ENCODE results near the gene NUDT13.

Gene NUDT13

DNA sequence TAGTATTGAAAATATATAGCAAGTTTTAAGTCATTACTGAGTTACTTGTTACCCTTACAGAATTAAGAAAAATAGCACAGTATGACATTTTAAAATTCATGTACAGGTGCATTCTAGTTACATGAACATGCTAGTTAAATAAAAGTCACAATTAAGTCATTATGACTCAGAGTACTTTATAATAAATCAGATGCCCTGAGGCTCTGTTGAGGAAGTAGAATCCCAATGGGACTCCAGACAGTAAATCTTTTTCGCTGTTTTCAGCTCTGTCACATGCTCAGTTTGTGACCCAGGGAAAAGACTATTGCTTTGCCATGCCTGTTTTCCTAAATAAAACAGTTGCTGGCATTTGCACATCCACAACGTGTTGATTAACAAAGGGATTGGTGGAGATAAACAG, 21.0 kb downstream of the NUDT13 start:
- no peaks in the 10 kb centered on the region for H3K4me1 ChIP-seq (ENCODE audit: low read length)
- no peak overlapping the region for H3K4me2 ChIP-seq (ENCODE audit: low read depth, low read length)
- H3F3A ChIP-seq (ENCODE audit: insufficient read depth, low read length) = no peaks in the 10 kb centered on the region
- no peaks in the 10 kb centered on the region for H3K79me2 ChIP-seq (ENCODE audit: low read length)
- no peak for TF ChIP-seq EZH2 (optimal IDR thresholded peaks at IDR 0.05; ENCODE audit: low read depth, low read length)
- TF ChIP-seq, protein P1, sequence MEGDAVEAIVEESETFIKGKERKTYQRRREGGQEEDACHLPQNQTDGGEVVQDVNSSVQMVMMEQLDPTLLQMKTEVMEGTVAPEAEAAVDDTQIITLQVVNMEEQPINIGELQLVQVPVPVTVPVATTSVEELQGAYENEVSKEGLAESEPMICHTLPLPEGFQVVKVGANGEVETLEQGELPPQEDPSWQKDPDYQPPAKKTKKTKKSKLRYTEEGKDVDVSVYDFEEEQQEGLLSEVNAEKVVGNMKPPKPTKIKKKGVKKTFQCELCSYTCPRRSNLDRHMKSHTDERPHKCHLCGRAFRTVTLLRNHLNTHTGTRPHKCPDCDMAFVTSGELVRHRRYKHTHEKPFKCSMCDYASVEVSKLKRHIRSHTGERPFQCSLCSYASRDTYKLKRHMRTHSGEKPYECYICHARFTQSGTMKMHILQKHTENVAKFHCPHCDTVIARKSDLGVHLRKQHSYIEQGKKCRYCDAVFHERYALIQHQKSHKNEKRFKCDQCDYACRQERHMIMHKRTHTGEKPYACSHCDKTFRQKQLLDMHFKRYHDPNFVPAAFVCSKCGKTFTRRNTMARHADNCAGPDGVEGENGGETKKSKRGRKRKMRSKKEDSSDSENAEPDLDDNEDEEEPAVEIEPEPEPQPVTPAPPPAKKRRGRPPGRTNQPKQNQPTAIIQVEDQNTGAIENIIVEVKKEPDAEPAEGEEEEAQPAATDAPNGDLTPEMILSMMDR (IDR thresholded peaks at IDR 0.05; ENCODE audit: low read length) = no peak
- no peak for TF ChIP-seq EZH2phosphoT487 (IDR thresholded peaks at IDR 0.05; ENCODE audit: low read length)
- no peak overlapping the region for H3K27ac ChIP-seq (ENCODE audit: low read length)
- no peaks in the 10 kb centered on the region for H3K9me2 ChIP-seq (replicated peaks; ENCODE audit: insufficient read depth, low read length)
- H4K20me1 ChIP-seq (ENCODE audit: insufficient read depth, low read length) = no peaks in the 10 kb centered on the region
- no peak overlapping the region for H2AFZ ChIP-seq (ENCODE audit: low read length)
- H3K36me3 ChIP-seq (replicated peaks; ENCODE audit: insufficient read depth, low read length) = peaks cover 4% of the 10 kb centered on the region
- H3K4me3 ChIP-seq (ENCODE audit: low read length) = no peak overlapping the region
- H3K9me3 ChIP-seq (replicated peaks; ENCODE audit: insufficient read depth, low read length) = no peaks in the 10 kb centered on the region
- DNase-seq = no peak
- H3K9ac ChIP-seq (ENCODE audit: low read length) = no peak overlapping the region
- no peaks in the 10 kb centered on the region for H3K27me3 ChIP-seq (replicated peaks; ENCODE audit: insufficient read depth, low read length)

- no peaks in the 10 kb centered on the region for H3K27me3 ChIP-seq (replicated peaks; ENCODE audit: insufficient read depth, low read length)
- H3K9me2 ChIP-seq (replicated peaks; ENCODE audit: insufficient read depth, low read length) = no peaks in the 10 kb centered on the region
- H4K20me1 ChIP-seq (ENCODE audit: insufficient read depth, low read length) = no peaks in the 10 kb centered on the region
- peaks cover 4% of the 10 kb centered on the region for H3K36me3 ChIP-seq (replicated peaks; ENCODE audit: insufficient read depth, low read length)
- no peaks in the 10 kb centered on the region for H3K79me2 ChIP-seq (ENCODE audit: low read length)
- H3K9me3 ChIP-seq (replicated peaks; ENCODE audit: insufficient read depth, low read length) = no peaks in the 10 kb centered on the region
- no peaks in the 10 kb centered on the region for H3F3A ChIP-seq (ENCODE audit: insufficient read depth, low read length)
- TF ChIP-seq EZH2 (optimal IDR thresholded peaks at IDR 0.05; ENCODE audit: low read depth, low read length) = no peak
- TF ChIP-seq EZH2phosphoT487 (IDR thresholded peaks at IDR 0.05; ENCODE audit: low read length) = no peak
- TF ChIP-seq, protein P1 (IDR thresholded peaks at IDR 0.05; ENCODE audit: low read length) = no peak
- H3K27ac ChIP-seq (ENCODE audit: low read length) = no peak overlapping the region
- no peaks in the 10 kb centered on the region for H3K4me1 ChIP-seq (ENCODE audit: low read length)
- H3K4me3 ChIP-seq (ENCODE audit: low read length) = no peak overlapping the region
- H3K4me2 ChIP-seq (ENCODE audit: low read depth, low read length) = no peak overlapping the region
- DNase-seq = no peak
- H3K9ac ChIP-seq (ENCODE audit: low read length) = no peak overlapping the region
- no peak overlapping the region for H2AFZ ChIP-seq (ENCODE audit: low read length)
Observed at GRCh38 chr10:73131913-73132686, 21.8 kb downstream of the NUDT13 start.

GRCh38 chr10:73134727-73135126, 24.5 kb downstream of the NUDT13 start:
- no peaks in the 10 kb centered on the region for H3K27me3 ChIP-seq (replicated peaks; ENCODE audit: insufficient read depth, low read length)
- no peak overlapping the region for H3K4me2 ChIP-seq (ENCODE audit: low read depth, low read length)
- H3K79me2 ChIP-seq (ENCODE audit: low read length) = no peaks in the 10 kb centered on the region
- H3K9ac ChIP-seq (ENCODE audit: low read length) = no peak overlapping the region
- H3K9me3 ChIP-seq (replicated peaks; ENCODE audit: insufficient read depth, low read length) = no peaks in the 10 kb centered on the region
- peaks cover 4% of the 10 kb centered on the region for H3K36me3 ChIP-seq (replicated peaks; ENCODE audit: insufficient read depth, low read length)
- no peak overlapping the region for H2AFZ ChIP-seq (ENCODE audit: low read length)
- H3K4me1 ChIP-seq (ENCODE audit: low read length) = no peaks in the 10 kb centered on the region
- no peaks in the 10 kb centered on the region for H3K9me2 ChIP-seq (replicated peaks; ENCODE audit: insufficient read depth, low read length)
- H3K4me3 ChIP-seq (ENCODE audit: low read length) = no peak overlapping the region
- H4K20me1 ChIP-seq (ENCODE audit: insufficient read depth, low read length) = no peaks in the 10 kb centered on the region
- no peak overlapping the region for H3K27ac ChIP-seq (ENCODE audit: low read length)
- no peak for DNase-seq
- no peaks in the 10 kb centered on the region for H3F3A ChIP-seq (ENCODE audit: insufficient read depth, low read length)
- no peak for TF ChIP-seq EZH2 (optimal IDR thresholded peaks at IDR 0.05; ENCODE audit: low read depth, low read length)
- TF ChIP-seq EZH2phosphoT487 (IDR thresholded peaks at IDR 0.05; ENCODE audit: low read length) = no peak
- TF ChIP-seq, protein P1 (IDR thresholded peaks at IDR 0.05; ENCODE audit: low read length) = no peak
